Fibroblast of villous mesenchyme (primary cell): ENCODE results near the gene PHF19. TPM values are rescaled to one million over a fixed set of nuclear protein-coding genes. Genes with fewer than 3 reads are reported as not detected.

Experiments
- DNase-seq: peaks from one replicate; pipeline ENCODE4 v3.0.0-alpha.2; 2010; ENCODE audit warnings: low read depth
- H3K4me3 ChIP-seq: 2 replicates; pipeline ENCODE4 v1.5.1; 2011; ENCODE audit warnings: low read depth, mild to moderate bottlenecking, low read length
- CTCF ChIP-seq: IDR thresholded peaks from 2 replicates; pipeline ENCODE4 v1.5.1; 2012; ENCODE audit warnings: low read depth, mild to moderate bottlenecking, low read length; ENCODE audit not compliant: insufficient read depth
- total RNA-seq: library from RNA; depleted of rRNA; stranded (reverse); fragments of >200 nt; gene quantifications from 2 replicates; pipeline ENCODE4 v1.2.3, GENCODE V29; 2012

PHF19 gene
- total RNA-seq, 1 donor = 35.8 TPM

- no peak for DNase-seq
- H3K4me3 ChIP-seq = no peak overlapping the region
- TF ChIP-seq CTCF = no peak
Observed at GRCh38 chr9:120912958-120913646, 36.1 kb upstream of the PHF19 start.

- DNase-seq = no peak
- H3K4me3 ChIP-seq = no peak overlapping the region
- no peak for TF ChIP-seq CTCF
Observed at GRCh38 chr9:120911295-120911837, 34.4 kb upstream of the PHF19 start.

DNA sequence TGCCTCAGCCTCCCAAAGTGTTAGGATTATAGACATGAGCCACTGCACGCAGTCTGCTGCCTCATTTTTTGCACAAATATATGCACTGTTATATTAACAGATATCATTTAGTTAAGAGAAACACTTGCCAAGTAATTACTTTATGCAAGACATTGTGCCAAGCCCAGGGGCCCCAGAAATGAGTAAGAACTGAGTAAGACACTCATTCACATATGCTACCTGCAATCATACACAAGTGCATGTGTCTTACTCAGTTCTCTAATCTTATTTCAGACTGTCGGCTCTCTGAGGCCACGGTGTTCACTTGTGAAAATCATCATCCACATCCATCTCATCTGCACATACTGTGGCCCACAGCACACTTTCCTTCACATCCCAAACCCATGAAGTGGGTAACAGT, 33.7 kb upstream of the PHF19 start:
- H3K4me3 ChIP-seq = no peak overlapping the region

GRCh38 chr9:120909904-120910303, 32.9 kb upstream of the PHF19 start:
- no peak overlapping the region for H3K4me3 ChIP-seq
- DNase-seq = no peak
- TF ChIP-seq CTCF = no peak

More for the DNA sequence above, 33.7 kb upstream of the PHF19 start:
- no peak for DNase-seq
- TF ChIP-seq CTCF = no peak

GRCh38 chr9:120905315-120906164, 28.6 kb upstream of the PHF19 start:
- no peak for TF ChIP-seq CTCF
- H3K4me3 ChIP-seq = no peak overlapping the region
- DNase-seq = no peak

- H3K4me3 ChIP-seq = no peak overlapping the region
- no peak for TF ChIP-seq CTCF
- no peak for DNase-seq
Observed at GRCh38 chr9:120904978-120905301, 28.0 kb upstream of the PHF19 start.
